HEK293 (cell line): ENCODE measurements around the gene MCEE.

Experiments
- ZNF248 ChIP-seq: fragments of 450-650 bp; formaldehyde crosslinking; IDR thresholded peaks from 2 replicates; pipeline ENCODE4 v1.5.1; 2017; ENCODE audit warnings: missing biosample characterization, missing genetic modification characterization
- TF ChIP-seq, protein P1 (sequence below): fragments of 450-650 bp; formaldehyde crosslinking; IDR thresholded peaks from 2 replicates; pipeline ENCODE4 v1.5.1; 2016; ENCODE audit warnings: missing biosample characterization, missing genetic modification characterization, low read depth
- TF ChIP-seq, protein P2 (sequence below): fragments of 450-650 bp; formaldehyde crosslinking; IDR thresholded peaks from 2 replicates; pipeline ENCODE4 v1.5.1; 2016; ENCODE audit warnings: missing biosample characterization, missing genetic modification characterization

DNA sequence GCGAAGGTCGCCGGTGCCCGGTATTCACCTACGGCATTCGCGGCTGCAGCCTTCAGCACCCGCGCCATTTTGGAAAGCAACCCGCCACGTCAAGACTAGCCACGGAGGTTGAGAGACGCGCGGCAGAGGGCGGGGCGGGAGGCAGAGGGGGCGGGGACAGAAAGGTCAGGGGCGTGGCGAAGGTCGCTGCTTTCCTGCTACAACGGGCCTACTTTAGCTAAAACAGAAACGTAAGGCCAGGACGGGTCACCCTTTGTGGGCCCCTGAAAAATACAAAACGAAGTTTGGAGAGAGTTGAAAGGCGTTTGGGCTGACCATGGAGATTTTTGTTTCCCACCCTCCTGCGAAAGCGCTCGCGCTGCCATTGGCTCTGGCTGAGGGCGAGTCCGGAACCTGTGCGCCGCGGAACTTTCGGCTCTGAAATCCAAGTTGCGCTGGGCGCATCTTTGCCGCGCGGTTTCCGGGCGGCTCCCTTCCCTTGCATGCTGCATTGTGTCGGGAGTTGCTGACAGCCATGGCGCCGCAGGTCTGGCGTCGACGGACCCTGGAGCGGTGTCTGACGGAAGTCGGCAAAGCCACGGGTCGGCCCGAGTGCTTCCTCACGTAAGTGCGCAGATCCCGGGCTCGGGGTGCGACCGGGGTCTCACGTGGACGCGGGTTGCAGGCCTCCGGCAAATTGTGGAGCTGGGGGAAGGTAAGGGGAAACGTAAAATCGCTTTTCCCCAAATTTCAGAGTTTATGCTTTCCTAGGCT is at the start of gene MCEE, which contains the start of gene MPHOSPH10:
- TF ChIP-seq, protein P1, sequence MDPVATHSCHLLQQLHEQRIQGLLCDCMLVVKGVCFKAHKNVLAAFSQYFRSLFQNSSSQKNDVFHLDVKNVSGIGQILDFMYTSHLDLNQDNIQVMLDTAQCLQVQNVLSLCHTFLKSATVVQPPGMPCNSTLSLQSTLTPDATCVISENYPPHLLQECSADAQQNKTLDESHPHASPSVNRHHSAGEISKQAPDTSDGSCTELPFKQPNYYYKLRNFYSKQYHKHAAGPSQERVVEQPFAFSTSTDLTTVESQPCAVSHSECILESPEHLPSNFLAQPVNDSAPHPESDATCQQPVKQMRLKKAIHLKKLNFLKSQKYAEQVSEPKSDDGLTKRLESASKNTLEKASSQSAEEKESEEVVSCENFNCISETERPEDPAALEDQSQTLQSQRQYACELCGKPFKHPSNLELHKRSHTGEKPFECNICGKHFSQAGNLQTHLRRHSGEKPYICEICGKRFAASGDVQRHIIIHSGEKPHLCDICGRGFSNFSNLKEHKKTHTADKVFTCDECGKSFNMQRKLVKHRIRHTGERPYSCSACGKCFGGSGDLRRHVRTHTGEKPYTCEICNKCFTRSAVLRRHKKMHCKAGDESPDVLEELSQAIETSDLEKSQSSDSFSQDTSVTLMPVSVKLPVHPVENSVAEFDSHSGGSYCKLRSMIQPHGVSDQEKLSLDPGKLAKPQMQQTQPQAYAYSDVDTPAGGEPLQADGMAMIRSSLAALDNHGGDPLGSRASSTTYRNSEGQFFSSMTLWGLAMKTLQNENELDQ (tag by site-specific recombination): no peak
- no peak for TF ChIP-seq ZNF248
- TF ChIP-seq, protein P2, sequence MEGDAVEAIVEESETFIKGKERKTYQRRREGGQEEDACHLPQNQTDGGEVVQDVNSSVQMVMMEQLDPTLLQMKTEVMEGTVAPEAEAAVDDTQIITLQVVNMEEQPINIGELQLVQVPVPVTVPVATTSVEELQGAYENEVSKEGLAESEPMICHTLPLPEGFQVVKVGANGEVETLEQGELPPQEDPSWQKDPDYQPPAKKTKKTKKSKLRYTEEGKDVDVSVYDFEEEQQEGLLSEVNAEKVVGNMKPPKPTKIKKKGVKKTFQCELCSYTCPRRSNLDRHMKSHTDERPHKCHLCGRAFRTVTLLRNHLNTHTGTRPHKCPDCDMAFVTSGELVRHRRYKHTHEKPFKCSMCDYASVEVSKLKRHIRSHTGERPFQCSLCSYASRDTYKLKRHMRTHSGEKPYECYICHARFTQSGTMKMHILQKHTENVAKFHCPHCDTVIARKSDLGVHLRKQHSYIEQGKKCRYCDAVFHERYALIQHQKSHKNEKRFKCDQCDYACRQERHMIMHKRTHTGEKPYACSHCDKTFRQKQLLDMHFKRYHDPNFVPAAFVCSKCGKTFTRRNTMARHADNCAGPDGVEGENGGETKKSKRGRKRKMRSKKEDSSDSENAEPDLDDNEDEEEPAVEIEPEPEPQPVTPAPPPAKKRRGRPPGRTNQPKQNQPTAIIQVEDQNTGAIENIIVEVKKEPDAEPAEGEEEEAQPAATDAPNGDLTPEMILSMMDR (tag by site-specific recombination): no peak
